Astrocyte (in vitro differentiated cells and primary cell): ENCODE measurements around the gene OXNAD1. TPM values are rescaled to one million over a fixed set of nuclear protein-coding genes. Genes with fewer than 3 reads are reported as not detected.

Experiments used
- DNase-seq: peaks from one replicate; pipeline ENCODE4 v3.0.0-alpha.2; 2010; ENCODE audit warnings: low read depth
- FAIRE-seq: peaks from 2 replicates; lab custom pipeline; 2011; peaks lifted over from hg19 to GRCh38; lab: Jason Lieb, UNC
- H2AFZ ChIP-seq: 2 replicates; pipeline ENCODE4 v1.6.0; 2012; ENCODE audit warnings: low read depth, low read length, inconsistent platforms
- H3K27ac ChIP-seq: 2 replicates; pipeline ENCODE4 v1.5.1; 2011; ENCODE audit warnings: low read depth, low read length, inconsistent platforms
- H3K27me3 ChIP-seq: 2 replicates; pipeline ENCODE4 v1.6.0; 2011; ENCODE audit warnings: low read length, inconsistent platforms; ENCODE audit not compliant: insufficient read depth
- H3K36me3 ChIP-seq: 2 replicates; pipeline ENCODE4 v1.5.1; 2011; ENCODE audit warnings: low read length, inconsistent platforms; ENCODE audit not compliant: insufficient read depth
- H3K4me1 ChIP-seq: 2 replicates; pipeline ENCODE4 v1.5.1; 2011; ENCODE audit warnings: low read length, inconsistent platforms; ENCODE audit not compliant: insufficient read depth
- H3K4me2 ChIP-seq: 2 replicates; pipeline ENCODE4 v1.6.0; 2012; ENCODE audit warnings: low read length, inconsistent platforms
- H3K4me3 ChIP-seq: 2 replicates; pipeline ENCODE4 v1.5.1; 2011; ENCODE audit warnings: low read depth, mild to moderate bottlenecking, low read length, inconsistent platforms; ENCODE audit not compliant: insufficient read depth
- H3K79me2 ChIP-seq: 2 replicates; pipeline ENCODE4 v1.6.0; 2012; ENCODE audit warnings: mild to moderate bottlenecking, low read length, inconsistent platforms; ENCODE audit not compliant: insufficient read depth
- H3K9ac ChIP-seq: 2 replicates; pipeline ENCODE4 v1.6.0; 2012; ENCODE audit warnings: mild to moderate bottlenecking, low read length, inconsistent platforms
- H3K9me3 ChIP-seq: 2 replicates; pipeline ENCODE4 v1.5.1; 2012; ENCODE audit warnings: low read depth, mild to moderate bottlenecking, low read length, inconsistent platforms; ENCODE audit not compliant: insufficient read depth
- H4K20me1 ChIP-seq: 2 replicates; pipeline ENCODE4 v1.6.0; 2012; ENCODE audit warnings: low read length, inconsistent platforms; ENCODE audit not compliant: insufficient read depth
- H3K27ac Mint-ChIP-seq: one replicate; pipeline ENCODE4 v1.8.0; 2021; ENCODE audit warnings: mild to moderate bottlenecking, mixed read lengths; ENCODE audit not compliant: unreplicated experiment
- H3K27me3 Mint-ChIP-seq: one replicate; pipeline ENCODE4 v1.8.0; 2021; ENCODE audit warnings: low read depth, mixed read lengths; ENCODE audit not compliant: unreplicated experiment
- H3K36me3 Mint-ChIP-seq: one replicate; pipeline ENCODE4 v1.8.0; 2021; ENCODE audit warnings: low read depth, mixed read lengths; ENCODE audit not compliant: unreplicated experiment
- H3K4me1 Mint-ChIP-seq: one replicate; pipeline ENCODE4 v1.8.0; 2021; ENCODE audit warnings: low read depth, mixed read lengths; ENCODE audit not compliant: unreplicated experiment
- H3K4me3 Mint-ChIP-seq: one replicate; pipeline ENCODE4 v1.8.0; 2021; ENCODE audit warnings: mild to moderate bottlenecking, moderate library complexity, mixed read lengths; ENCODE audit not compliant: unreplicated experiment
- H3K9me3 Mint-ChIP-seq: one replicate; pipeline ENCODE4 v1.8.0; 2021; ENCODE audit warnings: mild to moderate bottlenecking, mixed read lengths; ENCODE audit not compliant: unreplicated experiment
- CTCF ChIP-seq: IDR thresholded peaks from 2 replicates; pipeline ENCODE4 v1.5.1; 2011; ENCODE audit warnings: low read depth, mild to moderate bottlenecking, inconsistent platforms, low read length, moderate library complexity; ENCODE audit not compliant: insufficient read depth
- EZH2 ChIP-seq: IDR thresholded peaks from 2 replicates; pipeline ENCODE4 v1.6.1; 2012; ENCODE audit warnings: mild to moderate bottlenecking, low read length, inconsistent platforms; ENCODE audit not compliant: insufficient read depth
- total RNA-seq: library from RNA; stranded (reverse); gene quantifications from 2 replicates; pipeline ENCODE4 v1.2.1, GENCODE V29; 2021

Gene OXNAD1
- total RNA-seq, 1 donor from 2014 or later: 10.5 TPM

GRCh38 chr3:16219777-16220176 is 45.2 kb upstream of the OXNAD1 start:
- no peaks in the 10 kb centered on the region for H3K36me3 ChIP-seq
- FAIRE-seq (no peak), DNase-seq (no peak)
- Mint-ChIP-seq H3K4me3 (no peak overlapping the region), H3K36me3 (no peaks in the 10 kb centered on the region), H3K27me3 (peaks cover 1% of the 10 kb centered on the region), H3K9me3 (peaks cover 7% of the 10 kb centered on the region), H3K4me1 (no peaks in the 10 kb centered on the region), H3K27ac (no peak overlapping the region)
- H3K9ac ChIP-seq: no peak overlapping the region
- H3K27ac ChIP-seq: no peak overlapping the region
- H4K20me1 ChIP-seq: no peaks in the 10 kb centered on the region
- no peaks in the 10 kb centered on the region for H3K79me2 ChIP-seq
- TF ChIP-seq EZH2 (no peak), CTCF (no peak)
- H3K9me3 ChIP-seq: no peaks in the 10 kb centered on the region
- H3K4me1 ChIP-seq: no peaks in the 10 kb centered on the region
- H2AFZ ChIP-seq: no peak overlapping the region
- H3K27me3 ChIP-seq: no peaks in the 10 kb centered on the region
- no peak overlapping the region for H3K4me3 ChIP-seq
- no peak overlapping the region for H3K4me2 ChIP-seq

GRCh38 chr3:16221990-16222389 is 43.0 kb upstream of the OXNAD1 start:
- Histone ChIP-seq H4K20me1 (no peaks in the 10 kb centered on the region), H3K79me2 (no peaks in the 10 kb centered on the region), H3K4me3 (no peak overlapping the region), H3K4me1 (no peaks in the 10 kb centered on the region), H3K4me2 (no peak overlapping the region), H3K9ac (no peak overlapping the region), H2AFZ (no peak overlapping the region), H3K27ac (no peak overlapping the region), H3K36me3 (no peaks in the 10 kb centered on the region), H3K27me3 (no peaks in the 10 kb centered on the region), H3K9me3 (no peaks in the 10 kb centered on the region)
- Mint-ChIP-seq H3K36me3 (no peaks in the 10 kb centered on the region), H3K27ac (no peak overlapping the region), H3K4me3 (no peak overlapping the region), H3K4me1 (no peaks in the 10 kb centered on the region), H3K9me3 (peaks cover 7% of the 10 kb centered on the region), H3K27me3 (no peaks in the 10 kb centered on the region)
- DNase-seq: no peak
- no peak for FAIRE-seq
- TF ChIP-seq CTCF (no peak), EZH2 (no peak)

- no peak for TF ChIP-seq EZH2
- TF ChIP-seq CTCF: no peak
- H3K9me3 ChIP-seq: no peaks in the 10 kb centered on the region
- H3K9ac ChIP-seq: no peak overlapping the region
- H3K27me3 ChIP-seq: no peaks in the 10 kb centered on the region
- no peak overlapping the region for H3K4me2 ChIP-seq
- no peaks in the 10 kb centered on the region for H3K79me2 ChIP-seq
- H3K4me1 ChIP-seq: no peaks in the 10 kb centered on the region
- H2AFZ ChIP-seq: no peak overlapping the region
- no peak for FAIRE-seq
- no peaks in the 10 kb centered on the region for H3K36me3 ChIP-seq
- H3K27ac ChIP-seq: no peak overlapping the region
- Mint-ChIP-seq H3K36me3 (no peaks in the 10 kb centered on the region), H3K4me1 (peaks cover 2% of the 10 kb centered on the region), H3K27me3 (no peaks in the 10 kb centered on the region), H3K9me3 (peaks cover 7% of the 10 kb centered on the region), H3K27ac (no peak overlapping the region), H3K4me3 (no peak overlapping the region)
- no peaks in the 10 kb centered on the region for H4K20me1 ChIP-seq
- DNase-seq: no peak
- no peak overlapping the region for H3K4me3 ChIP-seq
Observed at GRCh38 chr3:16222547-16222946, 42.5 kb upstream of the OXNAD1 start.
